Caco-2 (cell line): ENCODE results near the gene PRRX2. TPM values are rescaled to one million over a fixed set of nuclear protein-coding genes. Genes with fewer than 3 reads are reported as not detected.

Experiments
- BruUV-seq: library from RNA; stranded (reverse); fragments of 400-500 nt; replicated peaks from 2 replicates; lab custom pipeline; 2021; lab: Mats Ljungman, UMichigan
- CTCF ChIA-PET: fragments of 300-600 bp; sonication (Branson Sonifier 250); formaldehyde crosslinking; loops from one replicate; lab custom pipeline; 2022; ENCODE audit warnings: antibody characterized with exemption; lab: Charles Lee
- POLR2A ChIA-PET: fragments of 300-600 bp; sonication (Branson Sonifier 250); formaldehyde crosslinking; loops from one replicate; lab custom pipeline; 2022; ENCODE audit warnings: antibody characterized with exemption; lab: Charles Lee
- DNase-seq, 2 experiments: peaks; one replicate each; pipeline versions ENCODE4 v3.0.0 to v3.0.0-alpha.2; 2020 to 2022
- H3K27me3 ChIP-seq: replicated peaks from 2 replicates; pipeline ENCODE4 v1.6.0; 2011; ENCODE audit warnings: low read length; ENCODE audit not compliant: control insufficient read depth, insufficient read depth
- H3K36me3 ChIP-seq: 2 replicates; pipeline ENCODE4 v1.5.1; 2011; ENCODE audit warnings: low read length; ENCODE audit not compliant: control insufficient read depth, insufficient read depth
- H3K4me1 ChIP-seq: fragments of 250-450 bp; sonication (Bioruptor Pico); 2 replicates; pipeline ENCODE4 v1.5.1; 2020; ENCODE audit warnings: mild to moderate bottlenecking
- H3K4me3 ChIP-seq: 2 replicates; pipeline ENCODE4 v1.5.1; 2011; ENCODE audit warnings: low read depth, mild to moderate bottlenecking, control low read depth, low read length
- H3K9me3 ChIP-seq: fragments of 250-450 bp; sonication (Bioruptor Pico); 2 replicates; pipeline ENCODE4 v1.5.1; 2020; ENCODE audit warnings: mild to moderate bottlenecking, moderate library complexity
- H3K27ac Mint-ChIP-seq: one replicate; pipeline ENCODE4 v1.8.0; 2022; ENCODE audit warnings: mixed read lengths; ENCODE audit not compliant: unreplicated experiment
- H3K27me3 Mint-ChIP-seq: one replicate; pipeline ENCODE4 v1.8.0; 2022; ENCODE audit warnings: mixed read lengths; ENCODE audit not compliant: insufficient read depth, unreplicated experiment
- H3K36me3 Mint-ChIP-seq: one replicate; pipeline ENCODE4 v1.8.0; 2022; ENCODE audit warnings: mild to moderate bottlenecking, mixed read lengths; ENCODE audit not compliant: insufficient read depth, unreplicated experiment
- H3K4me1 Mint-ChIP-seq: one replicate; pipeline ENCODE4 v1.8.0; 2022; ENCODE audit warnings: low read depth, mixed read lengths; ENCODE audit not compliant: unreplicated experiment
- H3K4me3 Mint-ChIP-seq: one replicate; pipeline ENCODE4 v1.8.0; 2022; ENCODE audit warnings: mild to moderate bottlenecking, moderate library complexity, mixed read lengths; ENCODE audit not compliant: unreplicated experiment
- H3K9me3 Mint-ChIP-seq: one replicate; pipeline ENCODE4 v1.8.0; 2022; ENCODE audit warnings: mixed read lengths; ENCODE audit not compliant: unreplicated experiment
- intact Hi-C: fragments of 100-400 bp; cut with micrococcal nuclease; formaldehyde crosslinking; loops from one replicate; pipeline ENCODE4 v1.10.0; 2022; ENCODE audit not compliant: unreplicated experiment
- total RNA-seq: library from RNA; stranded (reverse); gene quantifications from 2 replicates; pipeline ENCODE4 v1.2.3, GENCODE V29; 2022
- TF ChIP-seq, protein P1 (sequence below), 2 experiments: fragments of 200-600 bp in 1 of 2; IDR thresholded peaks; 1 replicate in 1 of 2; 2 replicates in 1 of 2; pipeline versions ENCODE4 v1.5.1 to v1.8.0; 2011 to 2022; ENCODE audit warnings: antibody characterized with exemption in 1 of 2, control low read depth in 1 of 2, inconsistent platforms in 1 of 2, low read depth in 1 of 2, low read length in 1 of 2, mild to moderate bottlenecking in 1 of 2, moderate library complexity in 1 of 2; ENCODE audit not compliant: insufficient read depth in 1 of 2, severe bottlenecking in 1 of 2, unreplicated experiment in 1 of 2

Gene PRRX2
- total RNA-seq, 1 experiment from 2014 or later: not detected

DNA sequence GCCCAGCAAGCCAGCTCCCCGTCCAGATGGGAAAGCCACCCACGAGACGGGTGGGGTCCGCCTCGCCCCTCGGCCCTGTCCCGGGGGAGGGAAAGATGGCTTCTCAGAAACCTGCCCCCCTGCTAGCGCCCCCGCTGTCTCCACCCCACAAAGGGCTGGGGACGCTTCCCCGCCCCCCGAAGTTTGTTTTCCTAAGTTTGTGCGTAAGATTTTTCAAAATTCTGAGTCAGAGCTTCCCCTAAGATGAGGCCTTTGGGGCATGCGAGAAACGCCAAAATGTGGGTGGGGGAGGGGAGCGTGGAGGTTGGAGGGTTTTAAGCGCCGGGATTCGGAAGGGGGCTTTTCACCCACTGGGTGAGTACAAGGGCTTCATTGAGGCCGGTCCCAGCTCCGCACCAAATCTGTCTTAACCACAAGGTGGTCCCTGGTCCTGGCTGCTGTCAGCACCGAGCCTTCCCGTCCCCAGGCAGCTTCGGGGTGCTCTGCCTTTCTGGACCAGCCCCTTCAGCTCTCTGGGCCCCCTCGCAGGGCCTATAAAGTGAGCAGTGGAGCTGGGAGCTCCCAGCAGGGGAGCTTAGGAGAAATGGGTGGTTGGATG, 32.3 kb downstream of the PRRX2 start:
- peaks cover 2% of the 10 kb centered on the region for H3K27me3 ChIP-seq
- intact Hi-C loops: no loop called here
- no peaks in the 10 kb centered on the region for H3K9me3 Mint-ChIP-seq
- H3K36me3 Mint-ChIP-seq: no peaks in the 10 kb centered on the region
- no peaks in the 10 kb centered on the region for H3K9me3 ChIP-seq
- peaks cover 12% of the 10 kb centered on the region for H3K27me3 Mint-ChIP-seq
- DNase-seq: no peak
- CTCF ChIA-PET: interaction anchor here (0.6 kb wide), 1 partner anchor 527 kb away, joined by 3 read pairs; no protein-coding TSS in a partner anchor
- peak overlapping the region; percentile 88 for H3K4me3 Mint-ChIP-seq
- no peaks in the 10 kb centered on the region for H3K4me1 ChIP-seq
- POLR2A ChIA-PET: no interaction called here
- peak overlapping the region; percentile 49 for H3K4me3 ChIP-seq
- no TSS peak for BruUV-seq
- H3K4me1 Mint-ChIP-seq: peaks cover 5% of the 10 kb centered on the region
- no peak overlapping the region for H3K27ac Mint-ChIP-seq
- TF ChIP-seq, protein P1, sequence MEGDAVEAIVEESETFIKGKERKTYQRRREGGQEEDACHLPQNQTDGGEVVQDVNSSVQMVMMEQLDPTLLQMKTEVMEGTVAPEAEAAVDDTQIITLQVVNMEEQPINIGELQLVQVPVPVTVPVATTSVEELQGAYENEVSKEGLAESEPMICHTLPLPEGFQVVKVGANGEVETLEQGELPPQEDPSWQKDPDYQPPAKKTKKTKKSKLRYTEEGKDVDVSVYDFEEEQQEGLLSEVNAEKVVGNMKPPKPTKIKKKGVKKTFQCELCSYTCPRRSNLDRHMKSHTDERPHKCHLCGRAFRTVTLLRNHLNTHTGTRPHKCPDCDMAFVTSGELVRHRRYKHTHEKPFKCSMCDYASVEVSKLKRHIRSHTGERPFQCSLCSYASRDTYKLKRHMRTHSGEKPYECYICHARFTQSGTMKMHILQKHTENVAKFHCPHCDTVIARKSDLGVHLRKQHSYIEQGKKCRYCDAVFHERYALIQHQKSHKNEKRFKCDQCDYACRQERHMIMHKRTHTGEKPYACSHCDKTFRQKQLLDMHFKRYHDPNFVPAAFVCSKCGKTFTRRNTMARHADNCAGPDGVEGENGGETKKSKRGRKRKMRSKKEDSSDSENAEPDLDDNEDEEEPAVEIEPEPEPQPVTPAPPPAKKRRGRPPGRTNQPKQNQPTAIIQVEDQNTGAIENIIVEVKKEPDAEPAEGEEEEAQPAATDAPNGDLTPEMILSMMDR (IDR thresholded peaks at IDR 0.05; ENCODE audit: insufficient read depth in 1 of 2, low read depth in 1 of 2, low read length in 1 of 2, severe bottlenecking in 1 of 2, unreplicated experiment in 1 of 2): no peak
- no peaks in the 10 kb centered on the region for H3K36me3 ChIP-seq

DNA sequence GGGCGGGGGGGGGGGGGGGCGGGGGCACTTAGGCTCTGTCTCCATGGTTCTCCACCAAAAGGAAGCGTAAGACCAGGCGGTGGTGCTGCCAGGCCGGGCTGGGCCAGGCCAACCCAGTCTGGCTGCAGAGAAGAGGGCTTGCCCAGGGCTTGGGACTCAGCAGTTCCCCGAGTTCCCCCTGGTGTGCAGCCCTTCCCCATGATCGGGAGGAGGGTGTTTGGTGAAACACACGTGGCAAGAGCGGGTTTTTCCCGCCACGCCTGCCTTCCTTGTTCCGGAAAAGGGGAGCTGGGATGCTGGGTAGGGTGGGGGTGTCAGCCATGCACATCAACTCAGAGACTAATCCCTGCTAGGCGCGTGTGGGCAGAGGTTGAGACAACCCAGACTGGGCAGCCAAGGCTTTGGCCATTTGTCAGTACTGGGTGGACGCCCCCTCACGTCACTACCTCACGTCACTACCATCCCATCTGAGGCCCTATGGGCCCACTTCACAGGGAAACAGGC, 32.9 kb downstream of the PRRX2 start:
- no peak for DNase-seq
- peaks cover 5% of the 10 kb centered on the region for H3K4me1 Mint-ChIP-seq

DNA sequence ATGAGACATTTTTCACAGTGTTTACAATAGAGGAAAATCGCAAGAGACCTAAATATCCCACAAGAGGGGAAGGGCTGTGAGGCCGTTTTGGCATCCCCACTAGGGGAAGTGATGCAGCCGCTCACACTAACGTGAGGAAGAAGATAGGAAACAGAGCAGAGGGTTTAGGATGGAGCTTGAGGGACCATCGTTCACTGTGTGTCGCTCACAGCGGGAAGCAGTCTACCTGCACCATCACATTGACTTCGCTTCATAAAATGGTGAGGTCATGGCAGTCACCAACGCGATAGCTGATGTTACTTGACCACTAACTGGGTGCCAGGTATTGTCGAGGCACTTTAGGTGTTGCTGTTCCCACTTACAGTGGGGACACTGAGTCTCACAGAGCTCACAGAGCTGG, 35.6 kb downstream of the PRRX2 start:
- Histone ChIP-seq H3K4me3 (no peak overlapping the region), H3K4me1 (no peaks in the 10 kb centered on the region), H3K27me3 (peaks cover 2% of the 10 kb centered on the region), H3K36me3 (no peaks in the 10 kb centered on the region), H3K9me3 (no peaks in the 10 kb centered on the region)
- DNase-seq: no peak
- ChIA-PET CTCF (interaction anchor here (1.3 kb wide), 1 partner anchor 89 kb away, joined by 3 read pairs; no protein-coding TSS in a partner anchor), POLR2A (no interaction called here)
- no TSS peak for BruUV-seq
- intact Hi-C loops: no loop called here
- Mint-ChIP-seq H3K27ac (no peak overlapping the region), H3K36me3 (no peaks in the 10 kb centered on the region), H3K4me3 (no peak overlapping the region), H3K9me3 (no peaks in the 10 kb centered on the region), H3K4me1 (peaks cover 5% of the 10 kb centered on the region), H3K27me3 (peaks cover 10% of the 10 kb centered on the region)
- TF ChIP-seq, protein P1 (IDR thresholded peaks at IDR 0.05; ENCODE audit: insufficient read depth in 1 of 2, low read depth in 1 of 2, low read length in 1 of 2, severe bottlenecking in 1 of 2, unreplicated experiment in 1 of 2): no peak

More for the DNA sequence above, 32.9 kb downstream of the PRRX2 start:
- H3K9me3 ChIP-seq: no peaks in the 10 kb centered on the region
- peaks cover 13% of the 10 kb centered on the region for H3K27me3 Mint-ChIP-seq
- peaks cover 2% of the 10 kb centered on the region for H3K27me3 ChIP-seq
- no peaks in the 10 kb centered on the region for H3K36me3 ChIP-seq
- H3K9me3 Mint-ChIP-seq: no peaks in the 10 kb centered on the region
- no peaks in the 10 kb centered on the region for H3K4me1 ChIP-seq
- H3K4me3 Mint-ChIP-seq: no peak overlapping the region
- no peak overlapping the region for H3K27ac Mint-ChIP-seq
- BruUV-seq: no TSS peak
- no peaks in the 10 kb centered on the region for H3K36me3 Mint-ChIP-seq
- POLR2A ChIA-PET: no interaction called here
- CTCF ChIA-PET: interaction anchor here (0.6 kb wide), 1 partner anchor 528 kb away, joined by 3 read pairs; no protein-coding TSS in a partner anchor
- H3K4me3 ChIP-seq: no peak overlapping the region
- TF ChIP-seq, protein P1 (IDR thresholded peaks at IDR 0.05; ENCODE audit: insufficient read depth in 1 of 2, low read depth in 1 of 2, low read length in 1 of 2, severe bottlenecking in 1 of 2, unreplicated experiment in 1 of 2): no peak
- intact Hi-C loops: no loop called here
